A549 treated with ZK216348 at 1 μM for 4 hours (cell line): ENCODE results near the gene GRK6. TPM values are rescaled to one million over a fixed set of nuclear protein-coding genes. Genes with fewer than 3 reads are reported as not detected.

ENCODE experiments used
- total RNA-seq: library from RNA; stranded (reverse); fragments of 200-300 nt; extraction: Qiagen RNA extraction; gene quantifications from 5 replicates; pipeline ENCODE4 v1.2.3, GENCODE V29; 2022; ENCODE audit warnings: low read depth

The GRK6 gene
- total RNA-seq = 19.0 to 28.3 TPM (median 25.2 TPM) in 5 replicates

DNA sequence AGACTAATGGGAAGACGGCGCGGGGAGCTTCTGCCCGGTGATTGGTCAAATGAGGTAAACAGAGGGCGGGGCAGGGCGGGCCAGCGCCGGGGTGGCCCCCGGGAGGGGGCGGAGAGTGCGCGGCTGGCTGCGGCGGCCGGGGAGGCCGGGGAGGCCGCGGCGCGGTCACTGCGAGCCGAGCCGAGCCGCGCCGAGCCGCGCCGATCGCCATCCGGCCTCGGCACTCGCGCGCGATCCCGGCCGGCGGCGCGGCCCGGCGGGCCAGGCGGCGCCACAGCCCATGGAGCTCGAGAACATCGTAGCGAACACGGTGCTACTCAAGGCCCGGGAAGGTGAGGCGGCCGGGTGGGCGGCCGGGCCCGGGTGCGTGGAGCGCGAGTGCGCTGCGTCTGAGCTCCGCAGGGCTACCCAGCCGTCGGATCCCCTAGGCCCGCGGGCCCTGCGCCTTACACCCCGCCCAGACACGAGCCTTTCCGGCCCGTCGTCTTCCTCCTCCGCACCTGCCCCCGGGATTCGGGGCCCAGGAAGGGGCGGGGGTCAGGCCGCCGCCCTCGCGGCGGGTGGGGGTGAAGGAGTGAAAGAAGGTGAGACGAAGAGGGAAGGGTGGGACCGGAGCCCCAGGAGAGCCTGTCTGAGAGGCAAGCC, at the start of gene GRK6:
Gene GRK6, plus strand, starts transcription at position 111 of the 645 bp plus-strand sequence. Its CDS starts 170 bp downstream, at position 281.

DNA sequence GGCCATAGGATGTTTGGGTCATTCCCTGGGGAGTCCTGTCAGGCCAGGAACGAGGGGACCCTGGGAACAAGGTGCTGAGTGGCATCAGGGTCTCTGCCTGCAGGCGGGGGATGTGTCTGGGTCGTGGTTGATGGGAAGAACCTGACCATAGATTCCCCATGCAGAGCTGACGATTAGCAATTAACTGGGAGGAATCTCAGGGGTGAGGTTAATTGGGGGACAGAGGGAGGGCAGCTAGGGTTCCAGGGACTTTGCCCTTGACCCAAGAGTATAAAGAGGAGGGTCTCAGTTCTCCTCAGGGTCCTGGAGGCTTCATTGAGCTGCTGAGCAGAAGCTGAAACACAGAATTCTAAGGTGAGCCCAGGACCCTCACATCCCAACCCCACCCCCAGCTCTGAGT, 42.3 kb upstream of the GRK6 start, which contains the start of gene SLC34A1:
Gene SLC34A1, plus strand, starts transcription at position 301 of the 400 bp plus-strand sequence. CDS start 1,308 bp downstream, outside the sequence.

DNA sequence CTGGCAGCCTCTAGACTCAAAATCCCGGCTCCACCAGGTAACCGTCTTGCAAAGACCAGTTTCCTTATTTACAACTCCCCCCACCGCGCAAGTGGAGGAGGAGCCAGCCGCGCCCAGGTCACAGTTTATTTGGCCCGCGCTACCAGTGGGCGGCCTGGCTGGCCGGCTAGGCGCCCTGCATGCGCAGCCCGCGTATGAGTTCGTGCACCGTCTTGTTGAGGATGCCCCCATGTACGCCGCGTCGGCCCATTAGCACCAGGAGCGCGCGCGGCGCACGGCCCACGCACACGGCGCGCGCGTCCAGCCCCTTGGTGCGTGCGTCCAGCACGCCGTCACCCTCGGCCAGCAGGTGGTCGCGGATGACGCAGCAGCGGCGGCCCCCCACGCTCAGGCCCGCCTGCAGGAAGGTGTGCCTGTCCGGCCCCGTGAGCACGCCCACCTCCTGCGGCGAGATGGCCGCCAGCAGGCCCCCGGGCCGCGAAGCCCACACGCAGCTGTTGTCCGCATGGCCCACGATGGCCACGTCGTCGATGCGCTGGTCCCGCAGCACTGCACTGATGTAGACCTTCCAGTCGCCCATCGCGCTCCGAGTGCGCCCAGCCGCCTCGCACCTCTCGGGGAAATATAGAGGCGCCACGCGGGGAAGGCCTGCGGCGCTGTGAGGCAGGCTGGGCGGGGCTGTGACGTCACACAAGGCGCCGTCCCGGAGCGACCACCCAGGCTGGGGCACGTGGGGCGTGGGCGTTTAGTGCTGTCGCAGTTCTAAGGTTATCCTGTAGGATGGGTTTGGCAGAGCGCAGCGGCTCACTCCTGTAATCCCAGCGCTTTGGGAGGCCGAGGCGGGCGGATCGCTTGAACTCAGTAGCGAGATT, 26.2 kb upstream of the GRK6 start, which contains the start of gene PFN3:
Gene PFN3, minus strand, starts transcription at position 665 of the 872 bp plus-strand sequence. Its CDS starts 85 bp downstream, at position 580.

DNA sequence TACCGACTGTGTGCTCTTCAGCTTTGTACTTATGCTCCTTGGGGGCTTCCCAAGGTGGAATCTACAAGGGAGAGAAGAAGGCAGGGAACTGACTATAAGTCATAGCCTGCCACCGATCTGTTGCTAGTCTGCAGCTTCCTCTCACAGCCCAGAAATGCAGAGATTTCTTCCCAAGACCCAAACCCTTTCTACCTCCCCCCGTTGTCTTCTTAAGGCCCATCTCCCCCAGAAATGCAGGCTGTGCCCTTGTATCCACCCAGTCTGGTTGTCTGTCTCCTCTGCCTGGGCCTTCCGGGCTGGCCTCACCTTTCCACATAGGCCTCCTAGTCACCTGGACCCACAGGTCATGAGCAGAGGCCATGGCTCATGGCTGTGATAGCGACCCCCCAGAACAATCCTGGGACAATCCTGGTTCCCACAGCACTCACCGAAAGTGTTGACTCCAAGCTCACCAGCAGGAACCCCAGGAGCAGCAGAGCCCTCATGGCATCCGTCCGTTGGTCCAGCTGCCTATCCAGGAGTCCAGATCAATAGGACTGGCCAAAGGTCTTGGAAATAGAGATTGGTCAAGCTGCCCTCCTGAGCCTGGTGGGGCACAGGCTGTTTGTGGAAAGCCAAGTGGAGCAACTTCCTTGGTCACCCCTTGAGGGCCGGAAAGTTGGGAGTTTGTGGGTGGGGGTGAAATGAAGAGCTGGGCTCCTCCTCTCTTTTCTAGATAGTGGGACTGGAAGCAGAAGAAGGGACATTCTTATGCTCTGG, 17.3 kb upstream of the GRK6 start, which contains the start of gene F12:
Gene F12, minus strand, starts transcription at position 522 of the 759 bp plus-strand sequence. Its CDS starts 37 bp downstream, at position 485.

DNA sequence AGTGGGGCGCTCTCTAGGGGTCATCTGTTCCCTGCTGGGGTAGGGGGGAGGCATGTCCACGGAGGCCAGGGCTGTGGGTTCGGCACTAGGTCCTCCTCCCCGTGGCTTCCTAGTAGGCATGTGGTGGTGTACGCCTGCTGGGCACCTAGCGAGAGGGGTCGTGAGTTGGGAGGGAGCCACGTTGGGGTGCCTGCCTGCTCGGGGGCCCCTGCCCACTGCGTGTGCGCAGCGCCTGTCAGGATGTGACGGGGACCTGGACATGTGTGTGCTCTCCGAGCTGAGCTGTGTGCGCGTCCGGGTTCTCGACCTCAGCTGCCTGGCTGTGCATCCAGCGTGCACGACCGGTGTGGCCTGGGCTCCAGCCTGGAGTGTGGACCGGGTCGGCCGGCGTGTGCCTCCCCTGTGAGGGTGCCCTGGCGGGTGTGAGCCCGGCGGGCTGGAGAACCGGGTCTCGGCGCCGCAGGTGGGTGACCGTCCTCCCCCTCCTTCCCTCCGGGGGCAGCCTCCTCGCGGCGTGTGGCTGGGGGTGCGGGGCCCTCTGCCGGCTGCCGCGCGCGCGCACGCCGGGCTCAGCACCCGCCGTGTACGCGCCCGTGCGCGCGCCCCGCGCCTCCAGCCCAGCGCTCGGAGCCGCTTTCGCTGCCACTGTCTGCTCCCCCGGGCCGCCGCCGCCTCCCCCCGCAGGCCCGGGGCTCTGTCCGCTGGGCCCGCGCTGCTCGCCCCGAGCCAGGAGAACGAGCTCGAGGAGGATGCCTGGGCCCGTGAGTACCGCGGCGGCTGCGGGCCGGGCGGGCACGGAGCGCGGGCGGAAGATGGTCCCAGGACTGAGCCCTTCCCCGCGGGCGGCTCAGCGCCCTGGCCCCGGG, 20.0 kb downstream of the GRK6 start, which contains the start of gene PRR7:
Gene PRR7, plus strand, starts transcription at position 615 of the 866 bp plus-strand sequence. CDS start 8,254 bp downstream, outside the sequence.

DNA sequence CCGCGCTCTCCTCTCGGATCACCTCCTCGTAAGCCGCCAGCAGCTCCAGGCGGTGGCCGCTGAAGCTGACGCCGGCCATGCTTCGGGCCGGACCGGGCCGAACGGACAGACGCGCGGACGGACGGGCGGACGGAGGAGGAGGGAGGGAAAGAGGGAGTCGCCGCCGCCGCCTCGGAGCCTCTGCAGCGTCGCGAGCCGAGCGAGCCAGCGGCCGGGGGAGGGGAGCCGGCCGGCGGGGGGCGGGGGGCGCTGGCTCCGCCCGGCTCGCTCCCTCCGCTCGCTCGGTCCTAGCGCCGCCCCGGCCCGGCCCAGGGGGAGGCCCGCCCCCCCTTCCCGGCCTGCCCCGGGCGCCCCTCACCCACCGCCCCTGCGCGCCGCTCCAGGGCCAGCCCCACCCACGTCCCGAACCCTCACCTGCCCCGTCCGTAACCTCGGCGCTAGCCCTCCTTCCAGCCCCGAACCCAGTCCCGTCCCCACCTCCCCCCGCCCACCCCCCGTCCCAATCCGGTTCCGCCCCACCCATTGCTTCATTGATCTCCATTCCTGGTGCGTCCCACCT, 47.0 kb downstream of the GRK6 start, which contains the start of gene DBN1:
Gene DBN1, minus strand, starts transcription at position 192 of the 559 bp plus-strand sequence. Its CDS starts 113 bp downstream, at position 79.

Other genes starting within 250 kb of the GRK6 start
- gene RAB24, start 123.0 kb upstream of the GRK6 start, total RNA-seq = 17.8 to 29.4 TPM (median 27.5 TPM) in 5 replicates
- 252 to 395 TPM (median 363 TPM) in 5 replicates for gene PRELID1, start 122.9 kb upstream of the GRK6 start, total RNA-seq
- gene MXD3, start 114.8 kb upstream of the GRK6 start, total RNA-seq = 9.4 to 21.9 TPM (median 17.1 TPM) in 5 replicates
- gene LMAN2, start 75.0 kb upstream of the GRK6 start, total RNA-seq = 160 to 242 TPM (median 196 TPM) in 5 replicates
- gene RGS14, start 68.8 kb upstream of the GRK6 start, total RNA-seq = 4.3 to 6.5 TPM (median 5.0 TPM) in 5 replicates
- gene SLC34A1, start 42.2 kb upstream of the GRK6 start, total RNA-seq = not detected in 5 replicates
- gene PFN3, start 26.0 kb upstream of the GRK6 start, total RNA-seq = not detected in 5 replicates
- gene F12, start 17.1 kb upstream of the GRK6 start, total RNA-seq = 11.6 to 25.9 TPM (median 23.8 TPM) in 5 replicates
- 12.4 to 41.6 TPM (median 34.4 TPM) in 5 replicates for gene PRR7, start 20.1 kb downstream of the GRK6 start, total RNA-seq
- gene DBN1, start 47.0 kb downstream of the GRK6 start, total RNA-seq = 44.4 to 81.4 TPM (median 67.6 TPM) in 5 replicates
- 65.0 to 100 TPM (median 76.8 TPM) in 5 replicates for gene PDLIM7, start 70.9 kb downstream of the GRK6 start, total RNA-seq
- gene DOK3, start 83.2 kb downstream of the GRK6 start, total RNA-seq = 1.6 to 5.5 TPM (median 4.2 TPM) in 5 replicates
- gene DDX41, start 90.3 kb downstream of the GRK6 start, total RNA-seq = 89.5 to 135 TPM (median 113 TPM) in 5 replicates
- gene FAM193B, start 127.9 kb downstream of the GRK6 start, total RNA-seq = 16.2 to 38.0 TPM (median 33.9 TPM) in 5 replicates
- gene TMED9, start 165.5 kb downstream of the GRK6 start, total RNA-seq = 267 to 288 TPM (median 273 TPM) in 5 replicates
- gene B4GALT7, start 173.5 kb downstream of the GRK6 start, total RNA-seq = 11.6 to 29.9 TPM (median 27.6 TPM) in 5 replicates